NCI-H2107 treated with DMSO at 0.1 percent for 48 hours (cell line): ENCODE results near the gene VSIG10L2.
A peak's percentile ranks its signal among the peaks of the same experiment; 100 is the strongest.

Source experiments
- DNase-seq: peaks from one replicate; lab custom pipeline; 2025; ENCODE audit not compliant: unreplicated experiment; lab: John Stamatoyannopoulos, UW

VSIG10L2 gene

GRCh38 chr11:125929445-125930075, 16.3 kb upstream of the VSIG10L2 start:
- DNase-seq, result no peak

GRCh38 chr11:125930076-125930450, 15.8 kb upstream of the VSIG10L2 start:
- no peak for DNase-seq

DNA sequence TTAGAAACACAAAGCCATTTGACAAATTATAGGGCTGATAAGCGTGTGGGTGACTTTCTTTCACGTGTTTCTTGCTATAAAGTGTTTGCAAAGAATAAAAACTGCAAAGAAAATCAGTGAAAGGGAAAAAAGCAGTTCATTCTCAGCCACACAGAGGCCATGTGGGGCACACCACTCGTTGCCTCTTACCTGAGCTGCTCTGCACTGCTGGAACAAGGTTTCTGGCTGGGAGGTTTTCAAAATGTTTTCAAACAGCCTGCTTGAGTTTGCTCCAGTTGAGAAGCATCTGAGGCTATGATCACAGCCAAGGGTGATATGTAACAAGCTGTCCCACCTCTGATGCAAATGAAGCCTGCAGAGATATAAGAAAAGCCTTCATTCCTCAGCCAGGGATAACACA, 14.7 kb upstream of the VSIG10L2 start:
- DNase-seq, result no peak

GRCh38 chr11:125931668-125932067, 14.2 kb upstream of the VSIG10L2 start:
- no peak for DNase-seq

- no peak for DNase-seq
Observed at GRCh38 chr11:125932301-125932700, 13.5 kb upstream of the VSIG10L2 start.

GRCh38 chr11:125933030-125933813, 12.6 kb upstream of the VSIG10L2 start:
- DNase-seq, result no peak

DNA sequence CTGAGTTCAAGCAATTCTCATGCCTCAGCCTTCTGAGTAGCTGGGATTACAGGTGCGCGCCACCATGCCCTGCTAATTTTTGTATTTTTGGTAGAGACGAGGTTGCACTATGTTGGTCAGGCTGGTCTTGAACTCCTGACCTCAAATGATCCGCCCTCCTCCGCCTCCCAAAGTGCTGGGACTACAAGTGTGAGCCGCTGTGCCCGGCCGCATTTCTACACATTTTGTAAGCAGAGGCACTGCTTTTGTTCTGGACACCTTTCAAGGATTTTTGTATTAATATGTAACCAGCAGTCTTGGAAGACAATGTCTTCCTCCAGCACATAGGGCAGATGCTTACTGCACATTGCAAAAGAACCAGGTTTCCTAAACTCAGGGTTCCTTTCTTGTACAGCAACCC, 11.4 kb upstream of the VSIG10L2 start:
- DNase-seq, result no peak

DNA sequence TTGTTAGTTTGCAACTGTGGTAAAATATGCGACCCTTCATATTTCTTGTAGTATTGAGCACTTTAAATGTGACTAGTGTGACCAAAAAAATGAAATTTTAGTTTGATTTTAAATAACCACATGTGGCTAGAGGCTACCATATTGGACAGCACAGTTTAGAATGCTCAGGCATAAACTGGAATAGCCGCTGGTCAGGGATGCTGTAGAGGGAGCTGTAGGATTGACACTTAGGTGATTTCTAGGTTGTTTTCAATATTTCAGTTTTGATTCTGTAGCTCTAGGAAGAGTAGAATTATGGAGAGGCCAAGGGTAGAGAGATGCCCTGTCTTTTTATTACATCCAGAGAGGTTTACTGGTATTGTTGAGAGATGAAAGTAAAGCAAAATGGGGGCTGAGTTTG, 10.8 kb upstream of the VSIG10L2 start:
- no peak for DNase-seq

DNA sequence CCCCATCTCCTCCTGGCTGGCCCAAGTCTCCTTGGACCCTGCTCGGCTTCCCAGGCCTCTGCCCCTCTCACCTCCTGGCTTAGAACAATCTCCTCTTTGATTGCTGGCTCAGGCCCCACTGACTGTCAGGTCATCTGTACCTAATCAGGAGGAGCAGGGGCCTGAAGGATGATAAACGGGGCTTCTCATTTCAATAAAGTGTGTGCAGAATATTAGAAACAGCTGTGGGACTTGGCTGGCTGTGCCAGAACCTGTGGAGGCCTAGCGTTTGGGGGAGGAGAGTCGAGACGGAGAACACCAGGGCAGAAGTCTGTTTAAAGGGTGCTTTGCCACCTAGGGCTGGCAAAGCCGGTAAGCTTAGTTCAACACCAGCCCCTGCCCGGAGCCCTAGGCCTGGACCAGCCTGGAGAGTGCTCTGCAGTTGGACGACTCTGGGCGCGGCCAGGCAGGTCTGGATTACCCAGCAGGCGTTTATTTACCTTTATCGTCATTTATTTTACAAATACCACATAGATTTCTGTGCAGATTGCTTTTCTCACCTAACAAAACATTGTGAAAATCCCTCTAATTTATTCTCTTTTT, 10.1 kb upstream of the VSIG10L2 start:
- DNase-seq, result no peak

GRCh38 chr11:125938418-125938817, 7.4 kb upstream of the VSIG10L2 start:
- DNase-seq, result no peak

GRCh38 chr11:125939081-125939521, 6.7 kb upstream of the VSIG10L2 start:
- no peak for DNase-seq

- no peak for DNase-seq
Observed at GRCh38 chr11:125940145-125940544, 5.7 kb upstream of the VSIG10L2 start.

GRCh38 chr11:125941267-125941618, 4.6 kb upstream of the VSIG10L2 start:
- no peak for DNase-seq

GRCh38 chr11:125941619-125942611, 3.9 kb upstream of the VSIG10L2 start:
- DNase-seq, result peak; percentile 59

- no peak for DNase-seq
Observed at GRCh38 chr11:125942771-125943428, 2.9 kb upstream of the VSIG10L2 start.

DNA sequence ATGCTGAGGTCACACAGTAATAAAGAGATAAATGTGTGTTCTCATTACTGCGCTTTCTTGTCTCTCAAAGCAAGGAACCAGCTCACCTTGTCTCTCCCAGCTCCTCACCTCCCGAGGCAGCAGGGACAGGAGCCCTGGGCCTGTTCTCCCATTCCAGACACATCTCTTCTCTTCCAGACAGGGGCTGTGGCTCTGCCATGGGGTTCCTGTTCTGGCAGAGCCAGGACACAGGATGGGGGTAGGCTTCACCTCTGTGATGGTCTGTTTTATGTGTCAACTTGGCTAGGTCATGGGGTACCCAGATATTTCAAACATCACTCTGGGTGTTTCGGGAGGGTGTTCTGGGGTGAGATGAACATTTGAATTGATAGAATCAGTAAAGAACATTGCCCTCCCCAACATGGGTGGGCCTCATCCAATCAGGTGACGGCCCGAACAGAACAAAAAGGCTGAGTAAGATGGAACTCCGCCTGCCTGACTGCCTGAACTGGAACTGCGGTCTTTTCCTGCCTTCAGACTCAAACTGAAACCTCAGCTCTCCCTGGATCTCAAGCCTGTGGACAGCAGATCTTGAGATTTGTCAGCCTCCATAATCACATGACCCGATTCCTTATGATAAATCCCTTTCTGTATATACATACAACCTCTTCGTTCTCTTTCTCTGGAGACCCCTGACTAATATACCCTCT, 2.0 kb upstream of the VSIG10L2 start:
- no peak for DNase-seq

- no peak for DNase-seq
Observed at GRCh38 chr11:125944350-125945010, 1.4 kb upstream of the VSIG10L2 start.

- DNase-seq, result no peak
Observed at GRCh38 chr11:125945011-125945796, 640 bp upstream of the VSIG10L2 start.
